HepG2 (cell line): ENCODE measurements around the gene DOCK1. TPM values are rescaled to one million over a fixed set of nuclear protein-coding genes. Genes with fewer than 3 reads are reported as not detected.

Source experiments
- ATAC-seq: fragments of 200-7000 bp; cut with Tn5 transposase; 3 replicates; pipeline ENCODE4 v1.9.1; 2020; ENCODE audit warnings: mild to moderate bottlenecking, moderate library complexity
- BruUV-seq: library from RNA; stranded (reverse); fragments of 400-500 nt; replicated peaks from 2 replicates; lab custom pipeline; 2021; lab: Mats Ljungman, UMichigan
- CTCF ChIA-PET: fragments of 300-600 bp; formaldehyde crosslinking; extraction: SDS; loops from one replicate; lab custom pipeline; 2021; ENCODE audit warnings: low total read pairs, inconsistent platforms, low intra/inter-chr PET ratio; lab: Yijun Ruan, JAX
- POLR2A ChIA-PET: fragments of 350-600 bp; sonication (Branson Sonifier 250); formaldehyde crosslinking; loops from one replicate; lab custom pipeline; 2020; ENCODE audit warnings: antibody characterized with exemption, inconsistent platforms; lab: Yijun Ruan, JAX
- DNase-seq: peaks from one replicate; pipeline ENCODE4 v3.0.0-alpha.2; 2015; ENCODE audit warnings: low spot score
- FAIRE-seq: peaks from 3 replicates; lab custom pipeline; 2011; peaks lifted over from hg19 to GRCh38; lab: Jason Lieb, UNC
- H2AFZ ChIP-seq: one replicate; pipeline ENCODE4 v1.6.1; 2011; ENCODE audit warnings: low read length, inconsistent platforms
- H3K27ac ChIP-seq: fragments of 300-600 bp; 3 replicates; pipeline ENCODE4 v1.8.0; 2011; ENCODE audit warnings: mixed run types, mild to moderate bottlenecking, mixed read lengths, low read length, inconsistent platforms; ENCODE audit not compliant: insufficient read depth; ENCODE audit errors: extremely low read length
- H3K27me3 ChIP-seq, 2 experiments: fragments of 200-600 bp in 1 of 2; 2 replicates in 1 of 2; 3 replicates in 1 of 2; pipeline versions ENCODE4 v1.6.0 to v1.8.0; 2011; ENCODE audit warnings: low read length in 2 of 2, mild to moderate bottlenecking in 2 of 2, moderate library complexity in 2 of 2, inconsistent platforms in 1 of 2; ENCODE audit not compliant: insufficient read depth in 2 of 2, control insufficient read depth in 1 of 2
- H3K36me3 ChIP-seq, 2 experiments: fragments of 200-600 bp in 1 of 2; replicated peaks in 1 of 2; 2 replicates in 1 of 2; 3 replicates in 1 of 2; pipeline versions ENCODE4 v1.5.1 to v1.8.0; 2011; ENCODE audit warnings: low read length in 2 of 2, inconsistent platforms in 1 of 2; ENCODE audit not compliant: insufficient read depth in 2 of 2, control insufficient read depth in 1 of 2
- H3K4me1 ChIP-seq: 2 replicates; pipeline ENCODE4 v1.5.1; 2012; ENCODE audit warnings: low read length, inconsistent platforms; ENCODE audit not compliant: insufficient read depth
- H3K4me2 ChIP-seq: 2 replicates; pipeline ENCODE4 v1.6.0; 2011; ENCODE audit warnings: low read depth, low read length, inconsistent platforms
- H3K4me3 ChIP-seq, 3 experiments: fragments of 200-600 bp in 1 of 3; sonication (generic), shearing (Covaris generic) in 1 of 3; replicated peaks in 1 of 3; 2 replicates each; pipeline ENCODE4 v1.5.1; 2011 to 2016; ENCODE audit warnings: low read length in 3 of 3, inconsistent platforms in 2 of 3, low read depth in 2 of 3, mild to moderate bottlenecking in 2 of 3, control low read depth in 1 of 3, mixed read lengths in 1 of 3; ENCODE audit not compliant: insufficient read depth in 1 of 3
- H3K79me2 ChIP-seq: one replicate; pipeline ENCODE4 v1.6.1; 2011; ENCODE audit warnings: low read length, inconsistent platforms; ENCODE audit not compliant: insufficient read depth
- H3K9ac ChIP-seq: 2 replicates; pipeline ENCODE4 v1.6.0; 2011; ENCODE audit warnings: mild to moderate bottlenecking, low read depth, low read length, inconsistent platforms; ENCODE audit not compliant: insufficient read depth
- H3K9me3 ChIP-seq: 2 replicates; pipeline ENCODE4 v1.5.1; 2012; ENCODE audit warnings: mild to moderate bottlenecking, low read length
- H4K20me1 ChIP-seq: 2 replicates; pipeline ENCODE4 v1.6.0; 2011; ENCODE audit warnings: inconsistent platforms, mild to moderate bottlenecking, low read length, moderate library complexity; ENCODE audit not compliant: insufficient read depth
- KDM5A ChIP-seq: fragments of 200-600 bp; sonication (generic); IDR thresholded peaks from 2 replicates; pipeline ENCODE4 v1.7.0; 2018; ENCODE audit warnings: antibody characterized with exemption, mild to moderate bottlenecking, low read length, borderline replicate concordance
- NFE2 ChIP-seq: sonication (generic); formaldehyde crosslinking; IDR thresholded peaks from 2 replicates; pipeline ENCODE4 v1.4.0; 2020; ENCODE audit warnings: missing genetic modification reagents
- SNAI1 ChIP-seq: sonication (generic); formaldehyde crosslinking; IDR thresholded peaks from 2 replicates; pipeline ENCODE4 v1.5.0; 2020; ENCODE audit warnings: mild to moderate bottlenecking, missing genetic modification reagents, borderline replicate concordance
- STAT5B ChIP-seq: sonication (generic); formaldehyde crosslinking; IDR thresholded peaks from 2 replicates; pipeline ENCODE4 v1.4.0; 2020; ENCODE audit warnings: missing genetic modification reagents
- ZBTB1 ChIP-seq: sonication (generic); formaldehyde crosslinking; IDR thresholded peaks from 2 replicates; pipeline ENCODE4 v1.4.0; 2020; ENCODE audit warnings: missing genetic modification reagents, borderline replicate concordance
- ZNF782 ChIP-seq: sonication (generic); formaldehyde crosslinking; IDR thresholded peaks from 2 replicates; pipeline ENCODE4 v1.4.0; 2020; ENCODE audit warnings: missing genetic modification reagents, mild to moderate bottlenecking, borderline replicate concordance
- WGBS: methylation state at CpG from one replicate; pipeline ENCODE4 v1.1.6; 2017; ENCODE audit warnings: low lambda C conversion rate; 5-methylcytosine and 5-hydroxymethylcytosine counted together
- in situ Hi-C: cut with HindIII; loops from 2 replicates; pipeline ENCODE4 v1.10.0; 2017; ENCODE audit warnings: low pct_unique_long_range_greater_than_20kb; ENCODE audit not compliant: extremely low pct_ligation_motif_present
- intact Hi-C: fragments of 100-400 bp; cut with micrococcal nuclease; formaldehyde crosslinking; loops from one replicate; pipeline ENCODE4 v1.10.0; 2022; ENCODE audit not compliant: unreplicated experiment
- polyA plus RNA-seq, 8 experiments: library from polyadenylated mRNA; depleted of rRNA in 3 of 8; stranded (reverse) in 7 of 8; unstranded in 1 of 8; fragments of >200 nt; fragmentation: Illumina TruSeq in 4 of 8; extraction: Trizol in 4 of 8; gene quantifications; 2 replicates each; pipeline versions ENCODE4 v1.2.1 to v1.2.3, GENCODE V29; 2011 to 2016; ENCODE audit warnings: low read depth in 4 of 8, missing spikeins in 1 of 8, mixed read lengths in 1 of 8; ENCODE audit not compliant: insufficient read depth in 1 of 8
- total RNA-seq, 5 experiments: library from RNA; depleted of rRNA; stranded (reverse); fragments of >200 nt; fragmentation: Illumina TruSeq; extraction: Trizol; gene quantifications; 2 replicates each; pipeline ENCODE4 v1.2.3, GENCODE V29; 2016; ENCODE audit warnings: low read depth in 1 of 5
- TF ChIP-seq, protein P1 (sequence below): sonication (generic); formaldehyde crosslinking; IDR thresholded peaks from 2 replicates; pipeline ENCODE4 v1.4.0; 2020; ENCODE audit warnings: missing genetic modification reagents, borderline replicate concordance
- TF ChIP-seq, protein P2 (sequence below): sonication (generic); formaldehyde crosslinking; IDR thresholded peaks from 2 replicates; pipeline ENCODE4 v1.4.0; 2020; ENCODE audit warnings: low read depth, mild to moderate bottlenecking, missing genetic modification reagents
- TF ChIP-seq, protein P3 (sequence below): sonication (generic); formaldehyde crosslinking; IDR thresholded peaks from one replicate; pipeline ENCODE4 v1.5.1; 2020; ENCODE audit warnings: mild to moderate bottlenecking, missing genetic modification reagents; ENCODE audit errors: not compliant biosample characterization

DOCK1 gene
- total and polyA plus RNA-seq, 2 of the 13 experiments (the other 11 are each of a cell fraction or from before 2014, with no cell fraction given): 8.3 to 25.5 TPM

DNA sequence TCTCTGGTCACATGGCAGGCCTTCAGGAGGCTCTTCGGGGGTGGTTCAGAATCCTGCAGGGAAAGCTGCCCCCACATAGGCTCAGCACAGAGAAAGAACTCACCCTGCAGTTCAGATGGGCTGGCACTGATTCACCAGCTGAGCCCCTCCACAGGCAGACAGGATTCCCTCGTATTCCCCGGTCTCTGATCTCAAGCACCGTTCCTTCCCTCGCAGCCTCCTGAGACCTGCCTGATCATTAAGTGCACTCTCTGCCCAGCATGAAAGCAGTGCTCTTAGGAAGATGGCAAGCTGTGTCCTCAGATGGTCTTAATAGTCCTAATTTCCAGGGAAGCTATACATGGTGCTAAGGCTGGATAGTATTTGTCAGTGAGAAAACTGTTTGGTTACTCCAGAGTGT lies 565.7 kb downstream of the DOCK1 start:
- no peaks in the 10 kb centered on the region for H3K36me3 ChIP-seq
- 17% methylated on average over 2 of the region's 5 CpGs for WGBS
- no peak for FAIRE-seq

More for the DNA sequence above, 565.7 kb downstream of the DOCK1 start:
- intact Hi-C loops (no loop called here), in situ Hi-C loops (no loop called here)
- ATAC-seq (no peak), DNase-seq (no peak)
- H3K4me1 ChIP-seq: peaks cover 9% of the 10 kb centered on the region
- TF ChIP-seq, protein P1, sequence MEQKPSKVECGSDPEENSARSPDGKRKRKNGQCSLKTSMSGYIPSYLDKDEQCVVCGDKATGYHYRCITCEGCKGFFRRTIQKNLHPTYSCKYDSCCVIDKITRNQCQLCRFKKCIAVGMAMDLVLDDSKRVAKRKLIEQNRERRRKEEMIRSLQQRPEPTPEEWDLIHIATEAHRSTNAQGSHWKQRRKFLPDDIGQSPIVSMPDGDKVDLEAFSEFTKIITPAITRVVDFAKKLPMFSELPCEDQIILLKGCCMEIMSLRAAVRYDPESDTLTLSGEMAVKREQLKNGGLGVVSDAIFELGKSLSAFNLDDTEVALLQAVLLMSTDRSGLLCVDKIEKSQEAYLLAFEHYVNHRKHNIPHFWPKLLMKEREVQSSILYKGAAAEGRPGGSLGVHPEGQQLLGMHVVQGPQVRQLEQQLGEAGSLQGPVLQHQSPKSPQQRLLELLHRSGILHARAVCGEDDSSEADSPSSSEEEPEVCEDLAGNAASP (CRISPR knock-in tag): no peak
- TF ChIP-seq, protein P2, sequence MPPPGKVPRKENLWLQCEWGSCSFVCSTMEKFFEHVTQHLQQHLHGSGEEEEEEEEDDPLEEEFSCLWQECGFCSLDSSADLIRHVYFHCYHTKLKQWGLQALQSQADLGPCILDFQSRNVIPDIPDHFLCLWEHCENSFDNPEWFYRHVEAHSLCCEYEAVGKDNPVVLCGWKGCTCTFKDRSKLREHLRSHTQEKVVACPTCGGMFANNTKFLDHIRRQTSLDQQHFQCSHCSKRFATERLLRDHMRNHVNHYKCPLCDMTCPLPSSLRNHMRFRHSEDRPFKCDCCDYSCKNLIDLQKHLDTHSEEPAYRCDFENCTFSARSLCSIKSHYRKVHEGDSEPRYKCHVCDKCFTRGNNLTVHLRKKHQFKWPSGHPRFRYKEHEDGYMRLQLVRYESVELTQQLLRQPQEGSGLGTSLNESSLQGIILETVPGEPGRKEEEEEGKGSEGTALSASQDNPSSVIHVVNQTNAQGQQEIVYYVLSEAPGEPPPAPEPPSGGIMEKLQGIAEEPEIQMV (CRISPR knock-in tag): no peak
- TF ChIP-seq, protein P3, sequence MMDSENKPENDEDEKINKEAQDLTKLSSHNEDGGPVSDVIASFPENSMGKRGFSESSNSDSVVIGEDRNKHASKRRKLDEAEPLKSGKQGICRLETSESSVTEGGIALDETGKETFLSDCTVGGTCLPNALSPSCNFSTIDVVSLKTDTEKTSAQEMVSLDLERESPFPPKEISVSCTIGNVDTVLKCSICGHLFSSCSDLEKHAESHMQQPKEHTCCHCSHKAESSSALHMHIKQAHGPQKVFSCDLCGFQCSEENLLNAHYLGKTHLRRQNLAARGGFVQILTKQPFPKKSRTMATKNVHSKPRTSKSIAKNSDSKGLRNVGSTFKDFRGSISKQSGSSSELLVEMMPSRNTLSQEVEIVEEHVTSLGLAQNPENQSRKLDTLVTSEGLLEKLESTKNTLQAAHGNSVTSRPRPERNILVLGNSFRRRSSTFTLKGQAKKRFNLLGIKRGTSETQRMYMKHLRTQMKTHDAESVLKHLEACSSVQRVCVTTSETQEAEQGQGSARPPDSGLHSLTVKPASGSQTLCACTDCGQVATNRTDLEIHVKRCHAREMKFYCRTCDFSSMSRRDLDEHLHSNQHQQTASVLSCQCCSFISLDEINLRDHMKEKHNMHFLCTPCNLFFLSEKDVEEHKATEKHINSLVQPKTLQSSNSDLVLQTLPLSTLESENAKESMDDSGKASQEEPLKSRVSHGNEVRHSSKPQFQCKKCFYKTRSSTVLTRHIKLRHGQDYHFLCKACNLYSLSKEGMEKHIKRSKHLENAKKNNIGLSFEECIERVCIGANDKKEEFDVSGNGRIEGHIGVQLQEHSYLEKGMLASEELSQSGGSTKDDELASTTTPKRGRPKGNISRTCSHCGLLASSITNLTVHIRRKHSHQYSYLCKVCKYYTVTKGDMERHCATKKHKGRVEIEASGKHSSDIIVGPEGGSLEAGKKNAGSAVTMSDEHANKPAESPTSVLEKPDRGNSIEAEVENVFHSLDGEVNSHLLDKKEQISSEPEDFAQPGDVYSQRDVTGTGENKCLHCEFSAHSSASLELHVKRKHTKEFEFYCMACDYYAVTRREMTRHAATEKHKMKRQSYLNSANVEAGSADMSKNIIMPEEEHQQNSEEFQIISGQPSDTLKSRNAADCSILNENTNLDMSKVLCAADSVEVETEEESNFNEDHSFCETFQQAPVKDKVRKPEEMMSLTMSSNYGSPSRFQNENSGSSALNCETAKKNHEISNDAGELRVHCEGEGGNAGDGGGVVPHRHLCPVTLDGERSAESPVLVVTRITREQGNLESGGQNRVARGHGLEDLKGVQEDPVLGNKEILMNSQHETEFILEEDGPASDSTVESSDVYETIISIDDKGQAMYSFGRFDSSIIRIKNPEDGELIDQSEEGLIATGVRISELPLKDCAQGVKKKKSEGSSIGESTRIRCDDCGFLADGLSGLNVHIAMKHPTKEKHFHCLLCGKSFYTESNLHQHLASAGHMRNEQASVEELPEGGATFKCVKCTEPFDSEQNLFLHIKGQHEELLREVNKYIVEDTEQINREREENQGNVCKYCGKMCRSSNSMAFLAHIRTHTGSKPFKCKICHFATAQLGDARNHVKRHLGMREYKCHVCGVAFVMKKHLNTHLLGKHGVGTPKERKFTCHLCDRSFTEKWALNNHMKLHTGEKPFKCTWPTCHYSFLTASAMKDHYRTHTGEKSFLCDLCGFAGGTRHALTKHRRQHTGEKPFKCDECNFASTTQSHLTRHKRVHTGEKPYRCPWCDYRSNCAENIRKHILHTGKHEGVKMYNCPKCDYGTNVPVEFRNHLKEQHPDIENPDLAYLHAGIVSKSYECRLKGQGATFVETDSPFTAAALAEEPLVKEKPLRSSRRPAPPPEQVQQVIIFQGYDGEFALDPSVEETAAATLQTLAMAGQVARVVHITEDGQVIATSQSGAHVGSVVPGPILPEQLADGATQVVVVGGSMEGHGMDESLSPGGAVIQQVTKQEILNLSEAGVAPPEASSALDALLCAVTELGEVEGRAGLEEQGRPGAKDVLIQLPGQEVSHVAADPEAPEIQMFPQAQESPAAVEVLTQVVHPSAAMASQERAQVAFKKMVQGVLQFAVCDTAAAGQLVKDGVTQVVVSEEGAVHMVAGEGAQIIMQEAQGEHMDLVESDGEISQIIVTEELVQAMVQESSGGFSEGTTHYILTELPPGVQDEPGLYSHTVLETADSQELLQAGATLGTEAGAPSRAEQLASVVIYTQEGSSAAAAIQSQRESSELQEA (CRISPR knock-in tag): no peak
- TF ChIP-seq KDM5A (no peak), ZBTB1 (CRISPR knock-in tag) (no peak), ZNF782 (CRISPR knock-in tag) (no peak), NFE2 (CRISPR knock-in tag) (no peak), STAT5B (no peak), SNAI1 (CRISPR knock-in tag) (no peak)
- no TSS peak for BruUV-seq
- no peak overlapping the region for H3K27ac ChIP-seq
- H3K4me2 ChIP-seq: no peak overlapping the region
- no peaks in the 10 kb centered on the region for H3K9me3 ChIP-seq
- ChIA-PET POLR2A (no interaction called here), CTCF (no interaction called here)
- H3K27me3 ChIP-seq: peaks cover 7 to 12% of the 10 kb centered on the region in 2 experiments; a peak in 4 of 5 replicates
- no peaks in the 10 kb centered on the region for H3K79me2 ChIP-seq
- no peak overlapping the region for H3K9ac ChIP-seq
- H3K4me3 ChIP-seq: no peak overlapping the region
- no peak overlapping the region for H2AFZ ChIP-seq
- no peaks in the 10 kb centered on the region for H4K20me1 ChIP-seq
